HCT116 (cell line): ENCODE measurements around the gene CAPSL.

ENCODE experiments used
- EZH2 ChIP-seq: fragments of 200-600 bp; sonication (generic); IDR thresholded peaks from 2 replicates; pipeline ENCODE4 v1.6.1; 2017; ENCODE audit warnings: antibody characterized with exemption, mixed run types
- EZH2phosphoT487 ChIP-seq: fragments of 200-600 bp; IDR thresholded peaks from 2 replicates; pipeline ENCODE4 v1.6.1; 2018; ENCODE audit warnings: antibody characterized with exemption, borderline replicate concordance
- JUND ChIP-seq: IDR thresholded peaks from 2 replicates; pipeline ENCODE4 v1.6.1; 2012
- POLR2AphosphoS5 ChIP-seq: IDR thresholded peaks from 2 replicates; pipeline ENCODE4 v1.6.1; 2011; ENCODE audit warnings: mild to moderate bottlenecking, low read depth, low read length, moderate library complexity
- RAD21 ChIP-seq: IDR thresholded peaks from 2 replicates; pipeline ENCODE4 v1.6.1; 2012; ENCODE audit warnings: low read depth, mild to moderate bottlenecking
- SIN3A ChIP-seq: IDR thresholded peaks from 2 replicates; pipeline ENCODE4 v1.6.1; 2012; ENCODE audit warnings: low read depth
- TF ChIP-seq, protein P1 (sequence below): IDR thresholded peaks from 2 replicates; pipeline ENCODE4 v1.6.1; 2012; ENCODE audit warnings: low read depth
- TF ChIP-seq, protein P2 (sequence below): IDR thresholded peaks from 2 replicates; pipeline ENCODE4 v1.6.1; 2012
- TF ChIP-seq, protein P3 (sequence below), 3 experiments: fragments of 200-600 bp in 1 of 3; sonication (generic) in 1 of 3; IDR thresholded peaks in 2 of 3; conservative IDR thresholded peaks in 1 of 3; 2 replicates each; pipeline ENCODE4 v1.5.1; 2012 to 2017; ENCODE audit warnings: low read depth in 2 of 3, low read length in 2 of 3, antibody characterized with exemption in 1 of 3, borderline replicate concordance in 1 of 3, control low read depth in 1 of 3, mild to moderate bottlenecking in 1 of 3, mixed read lengths in 1 of 3, mixed run types in 1 of 3, moderate library complexity in 1 of 3; ENCODE audit not compliant: insufficient read depth in 1 of 3
- TF ChIP-seq, protein P4 (sequence below): IDR thresholded peaks from 2 replicates; pipeline ENCODE4 v1.6.1; 2011; ENCODE audit warnings: mild to moderate bottlenecking, low read length, moderate library complexity; ENCODE audit not compliant: insufficient replicate concordance; ENCODE audit errors: extremely low read depth
- TF ChIP-seq, protein P5 (sequence below): IDR thresholded peaks from 2 replicates; pipeline ENCODE4 v1.6.1; 2012

DNA sequence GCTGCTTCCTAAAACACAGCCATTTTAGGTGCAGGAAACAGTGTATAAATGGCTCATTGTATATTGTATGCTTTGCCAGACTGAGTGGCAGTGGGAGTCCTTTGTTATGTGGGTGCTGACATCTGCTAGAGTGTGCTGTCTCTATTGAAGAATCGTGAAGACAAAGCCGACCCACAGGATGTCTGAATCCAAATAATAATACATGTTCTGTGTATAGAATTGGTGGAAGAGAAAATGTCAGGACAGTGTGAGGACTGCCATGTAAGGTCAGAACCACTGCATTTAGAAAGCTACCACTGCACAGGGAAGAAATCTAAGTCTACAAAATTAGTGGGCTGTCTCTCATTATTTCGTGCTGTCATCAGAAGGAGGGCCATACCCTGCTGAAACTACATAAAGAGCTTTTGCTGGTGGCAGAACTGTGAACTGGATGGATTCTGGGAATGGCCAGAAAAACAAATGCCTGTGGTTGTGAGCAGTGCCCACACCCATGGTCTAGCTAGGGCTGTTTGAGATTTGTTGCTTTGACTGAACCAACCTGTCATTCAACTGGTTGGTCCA lies 79.2 kb downstream of the CAPSL start:
- TF ChIP-seq EZH2: no peak
- TF ChIP-seq, protein P1, sequence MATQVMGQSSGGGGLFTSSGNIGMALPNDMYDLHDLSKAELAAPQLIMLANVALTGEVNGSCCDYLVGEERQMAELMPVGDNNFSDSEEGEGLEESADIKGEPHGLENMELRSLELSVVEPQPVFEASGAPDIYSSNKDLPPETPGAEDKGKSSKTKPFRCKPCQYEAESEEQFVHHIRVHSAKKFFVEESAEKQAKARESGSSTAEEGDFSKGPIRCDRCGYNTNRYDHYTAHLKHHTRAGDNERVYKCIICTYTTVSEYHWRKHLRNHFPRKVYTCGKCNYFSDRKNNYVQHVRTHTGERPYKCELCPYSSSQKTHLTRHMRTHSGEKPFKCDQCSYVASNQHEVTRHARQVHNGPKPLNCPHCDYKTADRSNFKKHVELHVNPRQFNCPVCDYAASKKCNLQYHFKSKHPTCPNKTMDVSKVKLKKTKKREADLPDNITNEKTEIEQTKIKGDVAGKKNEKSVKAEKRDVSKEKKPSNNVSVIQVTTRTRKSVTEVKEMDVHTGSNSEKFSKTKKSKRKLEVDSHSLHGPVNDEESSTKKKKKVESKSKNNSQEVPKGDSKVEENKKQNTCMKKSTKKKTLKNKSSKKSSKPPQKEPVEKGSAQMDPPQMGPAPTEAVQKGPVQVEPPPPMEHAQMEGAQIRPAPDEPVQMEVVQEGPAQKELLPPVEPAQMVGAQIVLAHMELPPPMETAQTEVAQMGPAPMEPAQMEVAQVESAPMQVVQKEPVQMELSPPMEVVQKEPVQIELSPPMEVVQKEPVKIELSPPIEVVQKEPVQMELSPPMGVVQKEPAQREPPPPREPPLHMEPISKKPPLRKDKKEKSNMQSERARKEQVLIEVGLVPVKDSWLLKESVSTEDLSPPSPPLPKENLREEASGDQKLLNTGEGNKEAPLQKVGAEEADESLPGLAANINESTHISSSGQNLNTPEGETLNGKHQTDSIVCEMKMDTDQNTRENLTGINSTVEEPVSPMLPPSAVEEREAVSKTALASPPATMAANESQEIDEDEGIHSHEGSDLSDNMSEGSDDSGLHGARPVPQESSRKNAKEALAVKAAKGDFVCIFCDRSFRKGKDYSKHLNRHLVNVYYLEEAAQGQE: no peak
- TF ChIP-seq, protein P2, sequence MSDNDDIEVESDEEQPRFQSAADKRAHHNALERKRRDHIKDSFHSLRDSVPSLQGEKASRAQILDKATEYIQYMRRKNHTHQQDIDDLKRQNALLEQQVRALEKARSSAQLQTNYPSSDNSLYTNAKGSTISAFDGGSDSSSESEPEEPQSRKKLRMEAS: no peak
- TF ChIP-seq, protein P3, sequence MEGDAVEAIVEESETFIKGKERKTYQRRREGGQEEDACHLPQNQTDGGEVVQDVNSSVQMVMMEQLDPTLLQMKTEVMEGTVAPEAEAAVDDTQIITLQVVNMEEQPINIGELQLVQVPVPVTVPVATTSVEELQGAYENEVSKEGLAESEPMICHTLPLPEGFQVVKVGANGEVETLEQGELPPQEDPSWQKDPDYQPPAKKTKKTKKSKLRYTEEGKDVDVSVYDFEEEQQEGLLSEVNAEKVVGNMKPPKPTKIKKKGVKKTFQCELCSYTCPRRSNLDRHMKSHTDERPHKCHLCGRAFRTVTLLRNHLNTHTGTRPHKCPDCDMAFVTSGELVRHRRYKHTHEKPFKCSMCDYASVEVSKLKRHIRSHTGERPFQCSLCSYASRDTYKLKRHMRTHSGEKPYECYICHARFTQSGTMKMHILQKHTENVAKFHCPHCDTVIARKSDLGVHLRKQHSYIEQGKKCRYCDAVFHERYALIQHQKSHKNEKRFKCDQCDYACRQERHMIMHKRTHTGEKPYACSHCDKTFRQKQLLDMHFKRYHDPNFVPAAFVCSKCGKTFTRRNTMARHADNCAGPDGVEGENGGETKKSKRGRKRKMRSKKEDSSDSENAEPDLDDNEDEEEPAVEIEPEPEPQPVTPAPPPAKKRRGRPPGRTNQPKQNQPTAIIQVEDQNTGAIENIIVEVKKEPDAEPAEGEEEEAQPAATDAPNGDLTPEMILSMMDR (IDR thresholded peaks at IDR 0.05 in 2 of 3, conservative IDR thresholded peaks at IDR 0.05 in 1 of 3; ENCODE audit: borderline replicate concordance in 1 of 3, insufficient read depth in 1 of 3, low read depth in 2 of 3, low read length in 2 of 3): no peak
- TF ChIP-seq, protein P4, sequence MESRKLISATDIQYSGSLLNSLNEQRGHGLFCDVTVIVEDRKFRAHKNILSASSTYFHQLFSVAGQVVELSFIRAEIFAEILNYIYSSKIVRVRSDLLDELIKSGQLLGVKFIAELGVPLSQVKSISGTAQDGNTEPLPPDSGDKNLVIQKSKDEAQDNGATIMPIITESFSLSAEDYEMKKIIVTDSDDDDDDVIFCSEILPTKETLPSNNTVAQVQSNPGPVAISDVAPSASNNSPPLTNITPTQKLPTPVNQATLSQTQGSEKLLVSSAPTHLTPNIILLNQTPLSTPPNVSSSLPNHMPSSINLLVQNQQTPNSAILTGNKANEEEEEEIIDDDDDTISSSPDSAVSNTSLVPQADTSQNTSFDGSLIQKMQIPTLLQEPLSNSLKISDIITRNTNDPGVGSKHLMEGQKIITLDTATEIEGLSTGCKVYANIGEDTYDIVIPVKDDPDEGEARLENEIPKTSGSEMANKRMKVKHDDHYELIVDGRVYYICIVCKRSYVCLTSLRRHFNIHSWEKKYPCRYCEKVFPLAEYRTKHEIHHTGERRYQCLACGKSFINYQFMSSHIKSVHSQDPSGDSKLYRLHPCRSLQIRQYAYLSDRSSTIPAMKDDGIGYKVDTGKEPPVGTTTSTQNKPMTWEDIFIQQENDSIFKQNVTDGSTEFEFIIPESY: no peak
- TF ChIP-seq POLR2AphosphoS5: no peak
- TF ChIP-seq JUND: no peak
- TF ChIP-seq, protein P5, sequence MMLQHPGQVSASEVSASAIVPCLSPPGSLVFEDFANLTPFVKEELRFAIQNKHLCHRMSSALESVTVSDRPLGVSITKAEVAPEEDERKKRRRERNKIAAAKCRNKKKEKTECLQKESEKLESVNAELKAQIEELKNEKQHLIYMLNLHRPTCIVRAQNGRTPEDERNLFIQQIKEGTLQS: no peak
- TF ChIP-seq EZH2phosphoT487: no peak
- no peak for TF ChIP-seq RAD21
- no peak for TF ChIP-seq SIN3A
